ENCODE data around the gene BORCS5.

BORCS5 gene

DNA sequence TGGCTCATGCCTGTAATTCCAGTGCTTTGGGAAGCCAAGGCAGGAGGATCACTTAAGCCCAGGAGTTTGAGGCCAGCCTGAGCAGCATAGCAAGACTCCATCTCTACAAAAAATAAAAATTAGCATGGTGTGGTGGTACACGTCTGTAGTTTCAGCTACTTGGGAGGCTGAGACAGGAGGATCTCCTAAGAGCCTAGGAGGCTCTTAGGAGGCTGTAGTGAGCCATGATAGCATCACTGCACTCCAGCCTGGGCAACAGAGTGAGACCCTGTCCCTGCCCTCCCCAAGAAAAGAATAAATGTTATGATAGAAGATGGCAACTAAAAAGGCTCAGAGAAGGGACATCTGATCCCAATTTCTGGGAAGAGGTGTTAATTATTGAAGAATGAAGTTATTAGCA, 3.6 kb upstream of the BORCS5 start:
- DNase-seq (ENCODE audit: low read depth) = no peak

DNA sequence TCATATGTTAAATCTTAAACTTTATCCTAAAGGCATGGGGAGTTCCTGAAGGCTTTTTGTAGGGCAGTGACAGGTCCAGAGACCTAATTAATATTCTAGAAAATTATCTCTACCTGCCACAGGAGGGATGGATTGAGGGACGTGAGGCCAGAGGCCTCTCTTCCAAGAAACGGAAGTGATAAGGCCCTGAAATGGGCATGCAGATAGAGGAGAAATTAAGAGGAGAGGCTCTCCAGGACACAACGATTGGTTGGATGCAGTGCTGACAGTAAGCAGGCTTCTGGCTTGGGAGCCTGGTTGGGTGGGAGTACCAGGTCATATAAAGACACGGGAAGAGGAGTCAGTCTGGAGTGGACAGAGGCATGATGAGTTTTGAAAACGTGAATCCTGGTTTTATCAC, 3.1 kb upstream of the BORCS5 start:
- DNase-seq (ENCODE audit: low read depth) = no peak

DNA sequence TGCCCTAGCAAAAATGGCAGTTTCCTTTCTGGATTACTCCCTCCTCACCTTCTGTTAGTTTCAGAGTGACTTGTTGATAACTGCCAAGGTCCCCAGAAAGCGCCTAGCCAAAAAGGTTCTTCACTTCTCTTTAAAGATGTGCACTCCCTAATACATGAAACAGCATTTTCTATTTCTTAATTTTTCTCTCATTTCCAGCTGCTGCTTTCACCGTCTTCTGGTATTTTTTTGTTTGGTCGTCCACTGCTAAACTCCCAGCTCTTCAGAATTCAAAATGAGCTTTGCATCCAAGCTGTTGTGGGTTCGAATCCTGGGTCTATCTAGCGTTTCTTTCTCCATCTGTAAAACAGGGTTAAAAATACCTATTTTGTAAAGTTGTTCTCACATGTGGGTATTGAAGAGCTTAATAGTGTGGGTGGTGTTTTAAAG, 397 bp upstream of the BORCS5 start:
- DNase-seq (ENCODE audit: low read depth) = no peak

DNA sequence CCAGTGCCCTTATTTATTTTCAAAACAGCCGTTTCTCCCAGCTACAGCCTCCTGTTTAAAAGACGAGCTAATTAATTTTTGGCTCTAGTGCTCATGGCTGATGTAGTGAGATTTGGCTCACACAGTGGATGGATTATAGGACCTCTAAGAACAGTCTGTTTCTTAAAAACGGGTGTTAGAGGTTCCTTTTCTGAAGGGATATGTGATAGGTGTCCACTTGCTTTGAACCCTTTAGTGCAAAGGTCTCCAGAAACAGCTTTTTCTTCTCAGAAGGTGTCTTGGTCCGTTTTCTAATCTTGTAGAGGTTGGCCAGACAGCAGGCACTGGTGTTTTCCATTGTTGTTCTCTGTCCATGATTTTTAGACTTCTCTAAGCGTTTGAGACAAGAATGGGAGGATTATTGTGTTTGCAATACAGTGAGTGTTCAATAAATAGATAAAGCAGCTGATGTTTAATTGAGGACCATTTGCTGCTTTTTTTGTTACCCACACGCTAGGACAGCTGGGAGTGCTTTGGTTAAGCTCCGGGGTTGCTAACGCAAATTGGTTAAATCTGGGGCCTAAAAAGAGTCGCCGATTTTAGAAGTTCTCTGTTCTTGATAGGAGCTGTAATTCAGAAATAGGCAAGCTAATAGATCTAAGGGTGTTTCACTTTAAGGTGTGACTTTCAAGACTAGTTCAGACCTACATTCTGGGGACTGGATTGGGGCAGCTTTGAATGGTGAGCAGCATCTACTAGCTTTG, 1.0 kb downstream of the BORCS5 start:
- DNase-seq (ENCODE audit: low read depth) = no peak

DNA sequence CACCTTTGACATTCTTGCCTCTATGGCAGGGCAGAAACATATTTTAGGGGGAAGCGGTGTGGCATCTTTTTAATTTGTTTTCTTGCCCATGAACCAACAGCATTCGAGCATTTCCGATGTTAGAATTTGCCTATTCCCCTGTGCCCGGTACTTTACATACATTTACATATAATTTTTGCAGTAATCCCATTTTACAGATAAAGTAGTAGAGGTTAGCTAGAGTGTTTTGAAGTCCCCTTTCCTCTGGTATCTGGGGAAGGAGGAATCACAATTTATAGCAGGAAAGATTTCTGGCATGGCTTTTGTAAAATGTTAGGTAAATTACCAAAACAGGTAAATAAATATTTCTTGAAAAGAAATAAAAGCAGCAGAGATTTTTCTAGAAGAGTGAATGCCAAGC, 1.6 kb downstream of the BORCS5 start:
- DNase-seq (ENCODE audit: low read depth) = no peak

DNA sequence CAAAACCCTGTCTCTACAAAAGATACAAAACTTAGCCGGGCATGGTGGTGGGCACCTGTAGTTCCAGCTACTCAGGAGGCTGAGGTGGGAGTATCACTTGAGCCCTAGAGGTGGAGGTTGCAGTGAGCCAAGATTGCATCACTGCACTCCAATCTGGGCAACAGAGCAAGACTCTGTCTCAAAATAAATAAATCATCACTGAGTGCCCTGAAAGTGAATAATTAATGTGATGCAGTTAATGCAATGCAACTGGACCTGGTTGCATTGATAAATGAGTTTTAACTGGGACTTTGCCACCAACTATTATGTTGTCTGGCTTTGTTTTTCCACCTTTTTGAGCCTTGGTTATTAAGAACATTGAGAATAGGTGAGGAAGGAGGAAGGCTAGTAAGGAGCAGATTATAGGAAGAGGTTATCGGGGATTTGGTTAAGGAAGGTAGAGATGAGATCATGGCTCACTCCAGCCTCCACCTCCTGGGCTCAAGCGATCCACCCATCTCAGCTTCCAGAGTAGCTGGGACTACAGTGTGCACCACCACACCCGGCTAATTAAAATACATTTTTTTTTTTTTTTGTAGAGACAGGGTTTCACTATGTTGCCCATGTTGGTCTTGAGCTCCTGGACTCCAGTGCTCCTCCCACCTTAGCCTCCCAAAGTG, 8.0 kb downstream of the BORCS5 start:
- no peak for DNase-seq (ENCODE audit: low read depth)

DNA sequence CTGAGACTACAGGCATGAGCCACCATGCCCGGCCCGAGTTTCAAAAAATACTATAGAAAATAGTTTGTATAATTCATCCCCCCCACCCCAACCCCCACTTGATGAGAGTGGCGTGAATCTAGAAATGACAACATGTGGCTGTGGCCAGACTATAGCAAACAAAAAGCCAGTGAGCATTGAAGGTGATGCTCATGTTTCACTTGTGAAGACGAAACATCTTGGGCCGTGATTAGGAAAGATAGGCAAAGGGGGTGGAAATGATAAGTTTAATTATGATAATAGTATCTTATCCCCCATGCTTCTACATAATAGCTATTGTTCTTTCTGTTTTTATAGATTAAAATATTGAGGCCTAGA, 8.5 kb downstream of the BORCS5 start:
- no peak for DNase-seq (ENCODE audit: low read depth)

DNA sequence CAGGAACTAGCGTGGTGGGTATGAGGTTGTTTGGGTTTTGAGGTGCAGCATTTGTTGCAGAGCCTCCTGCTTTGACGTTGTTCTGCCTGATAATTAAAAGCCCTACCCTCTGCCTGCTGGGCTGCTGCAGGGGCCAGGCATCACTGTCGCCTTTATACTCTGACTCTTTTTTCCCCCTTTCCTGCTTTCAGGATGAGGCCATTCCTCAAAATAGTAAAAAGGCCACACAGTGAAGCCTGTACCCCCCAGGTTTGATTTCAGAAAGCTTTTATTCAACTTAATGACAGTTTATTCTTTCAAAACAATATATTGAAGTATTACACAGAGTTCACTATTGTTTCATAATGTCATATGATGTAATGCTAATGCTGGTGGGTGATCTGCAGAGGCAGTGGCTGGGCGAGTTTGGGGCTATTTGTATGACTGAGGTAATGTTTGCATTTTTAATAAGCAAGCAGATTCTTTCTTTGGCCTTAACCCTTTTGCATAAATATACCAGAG, 9.1 kb downstream of the BORCS5 start:
- DNase-seq (ENCODE audit: low read depth) = no peak

DNA sequence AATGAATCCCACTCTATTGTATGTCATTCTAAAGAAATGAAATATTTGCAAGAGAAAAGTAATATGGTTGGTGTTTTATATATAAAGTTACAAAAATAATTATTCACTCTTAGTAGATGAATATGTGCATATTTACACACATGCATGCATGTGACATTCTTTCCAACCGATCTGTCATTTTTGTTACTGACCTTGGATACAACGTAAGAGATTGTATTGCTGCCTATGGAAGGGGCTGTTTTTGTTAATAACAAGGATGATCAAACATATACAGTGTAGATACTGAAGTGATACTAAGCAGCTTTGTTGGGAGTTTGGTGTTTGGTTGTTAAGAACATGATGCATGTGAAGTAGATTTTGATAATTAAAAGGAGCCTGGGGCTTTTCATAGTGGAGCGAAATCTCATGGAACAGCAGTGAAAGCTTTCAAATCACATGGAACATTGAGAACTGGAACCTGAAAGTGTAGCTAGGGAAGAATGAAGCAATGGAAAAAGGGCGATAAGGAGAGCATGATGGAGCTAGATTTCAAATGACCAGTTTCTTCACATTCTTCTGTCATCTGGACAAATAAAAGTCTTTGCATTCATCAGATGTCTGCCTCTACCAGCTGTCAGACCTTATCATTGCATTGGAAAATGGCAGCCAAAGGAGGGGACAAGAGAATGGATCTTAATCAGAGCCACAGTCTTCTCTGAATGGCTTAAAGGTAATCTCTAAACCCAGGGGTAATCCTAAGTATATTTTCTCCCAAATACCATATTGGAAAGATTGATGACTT, 10.0 kb downstream of the BORCS5 start:
- no peak for DNase-seq (ENCODE audit: low read depth)

DNA sequence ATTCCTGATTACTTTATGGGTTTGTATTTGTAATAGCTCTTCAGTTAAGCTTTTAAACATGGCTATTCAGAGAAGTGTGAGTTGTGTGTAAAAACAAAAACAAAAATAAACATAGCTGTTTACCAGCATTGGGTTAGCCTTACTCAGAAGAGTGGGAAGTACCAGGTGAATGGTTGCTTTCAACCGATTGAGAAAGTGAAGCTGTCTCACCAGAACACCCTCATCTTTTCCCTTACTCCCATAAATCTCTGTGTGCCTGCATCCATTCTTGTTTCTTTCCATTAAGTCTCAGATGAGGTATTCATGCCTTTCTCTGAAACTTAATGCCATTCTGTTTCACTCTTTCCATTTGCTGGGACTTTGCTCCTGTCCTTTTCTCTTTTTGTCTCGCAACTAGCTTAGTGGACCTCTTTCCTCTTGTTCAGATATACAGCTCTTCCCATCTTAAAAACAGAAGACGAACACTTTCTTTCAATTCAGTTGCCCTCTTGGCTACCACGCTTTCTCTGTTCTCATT, 10.7 kb downstream of the BORCS5 start:
- DNase-seq (ENCODE audit: low read depth) = no peak

DNA sequence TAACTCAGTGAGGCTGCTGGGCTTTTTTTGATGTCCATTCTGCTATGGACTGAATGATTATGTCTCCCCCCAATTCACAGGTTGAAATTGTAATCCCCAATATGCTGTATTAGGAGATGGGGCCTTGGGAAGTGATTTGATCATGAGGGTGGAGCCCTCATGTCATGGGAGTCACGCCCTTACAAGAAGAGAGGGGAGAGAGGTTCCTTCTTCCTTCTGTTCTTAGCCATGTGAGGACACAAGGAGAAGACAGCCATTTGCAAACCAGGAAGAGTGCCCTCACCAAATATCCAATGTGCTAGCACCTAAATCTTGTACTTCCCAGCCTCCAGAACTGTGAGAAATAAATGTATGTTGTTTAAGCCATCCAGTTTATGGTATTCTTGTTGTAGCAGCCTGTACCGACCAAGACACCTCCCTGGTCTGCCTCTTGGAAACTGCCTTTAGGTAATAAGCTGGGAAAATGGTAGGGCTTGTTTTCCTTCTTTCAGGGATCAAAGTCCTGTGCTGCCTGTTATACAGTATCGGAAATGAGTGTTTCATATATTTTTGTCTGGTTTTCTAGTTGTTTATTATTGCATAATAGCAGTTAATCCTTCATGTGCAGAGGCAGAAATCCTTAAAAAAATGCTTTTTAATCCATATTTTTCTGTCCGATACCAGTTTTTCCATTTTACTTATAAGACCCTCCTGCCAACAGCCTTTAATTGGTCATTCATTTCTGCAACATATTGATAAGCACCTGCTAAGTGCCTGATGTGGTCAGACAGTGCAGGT, 16.3 kb downstream of the BORCS5 start:
- DNase-seq (ENCODE audit: low read depth) = no peak

DNA sequence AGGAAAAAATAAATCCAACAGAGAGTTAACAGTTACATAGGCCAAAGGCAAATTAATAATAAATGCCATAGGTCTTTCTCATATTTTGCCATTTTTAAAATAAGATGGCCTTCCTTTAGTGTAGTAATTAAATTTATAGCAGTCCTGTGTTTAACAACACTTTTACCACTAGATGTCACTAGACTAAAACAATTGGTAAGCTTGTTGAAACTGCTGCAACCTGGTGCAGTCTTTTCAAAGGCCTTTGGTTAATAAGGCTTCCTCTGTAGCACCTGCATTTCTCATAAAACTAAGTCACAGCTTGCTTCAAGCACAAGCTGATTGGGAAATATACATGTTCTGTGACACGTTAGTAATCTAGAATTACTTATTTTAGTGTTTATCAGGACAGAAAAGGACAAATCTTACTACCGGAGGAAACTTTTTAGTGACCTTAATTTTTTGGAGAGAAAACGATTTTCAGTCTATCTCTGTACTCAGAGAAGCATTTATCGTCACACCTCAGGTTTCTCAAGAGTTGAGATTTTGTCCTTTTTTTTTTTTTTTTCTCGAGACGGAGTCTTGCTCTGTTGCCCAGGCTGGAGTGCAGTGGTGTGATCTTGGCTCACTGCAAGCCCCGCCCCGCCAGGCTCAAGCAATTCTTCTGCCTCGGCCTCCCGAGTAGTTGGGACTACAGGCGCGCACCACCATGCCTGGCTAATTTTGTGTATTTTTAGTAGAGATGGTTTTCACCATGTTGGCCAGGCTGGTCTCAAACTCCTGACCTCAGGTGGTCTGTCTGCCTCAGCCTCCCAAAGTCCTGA, 20.0 kb downstream of the BORCS5 start:
- no peak for DNase-seq (ENCODE audit: low read depth)

DNA sequence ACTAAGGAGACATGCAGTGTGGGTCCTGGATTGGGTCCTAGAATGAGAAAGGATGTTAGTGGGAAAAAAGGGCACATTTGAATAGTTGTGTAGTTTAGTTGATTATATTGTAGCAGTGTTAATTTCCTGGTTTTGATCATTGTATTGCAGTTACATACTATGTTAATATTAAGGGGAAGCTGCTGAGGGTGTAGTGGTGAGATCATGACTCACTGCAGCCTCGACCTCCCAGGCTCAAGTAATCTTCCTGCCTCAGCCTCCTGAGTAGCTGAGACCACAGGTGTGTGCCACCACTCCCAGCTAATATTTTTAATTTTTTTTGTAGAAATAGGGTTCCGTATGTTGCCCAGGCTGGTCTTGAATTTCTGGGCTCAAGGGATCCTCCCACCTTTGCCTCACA, 21.7 kb downstream of the BORCS5 start:
- DNase-seq (ENCODE audit: low read depth) = no peak

DNA sequence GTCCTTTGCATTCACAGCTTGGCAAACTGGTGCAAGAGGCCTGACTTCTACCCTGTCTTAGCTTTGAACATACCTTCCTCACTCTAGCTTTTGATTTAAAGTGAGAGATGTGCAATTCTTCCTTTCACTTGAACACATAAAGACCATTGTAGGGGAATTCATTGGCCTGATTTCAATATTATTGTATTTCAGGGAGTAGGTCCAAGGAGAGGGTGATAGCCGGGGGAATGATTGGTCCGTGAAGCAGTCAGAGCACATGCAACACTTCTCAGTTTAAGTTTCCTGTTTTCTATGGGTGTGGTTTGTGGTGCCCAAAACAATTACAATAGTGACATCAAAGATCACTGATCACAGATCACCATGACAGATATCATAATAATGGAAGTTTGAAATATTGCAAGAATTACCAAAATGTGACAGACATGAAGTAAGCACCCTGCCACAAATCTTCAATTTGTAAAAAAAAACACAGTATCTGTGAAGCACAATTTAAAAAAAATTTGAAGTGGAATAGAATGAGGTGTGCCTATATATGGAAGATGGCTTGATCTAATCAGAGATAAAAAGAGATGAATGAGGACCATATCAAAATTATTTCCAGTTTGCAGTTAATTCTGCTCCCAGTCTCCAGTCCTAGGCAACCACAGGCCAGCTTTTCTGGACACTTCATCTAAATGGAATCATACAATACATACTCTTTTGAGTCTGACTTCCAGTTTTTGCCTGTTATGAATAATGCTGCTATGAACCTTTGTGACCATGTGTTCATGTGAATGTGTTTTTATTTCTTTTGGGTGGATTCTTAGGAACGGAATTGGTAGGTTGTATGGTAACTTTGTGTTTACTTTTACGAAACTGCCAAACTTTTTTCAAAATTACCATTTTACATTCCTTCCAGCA, 23.2 kb downstream of the BORCS5 start:
- DNase-seq (ENCODE audit: low read depth) = no peak

DNA sequence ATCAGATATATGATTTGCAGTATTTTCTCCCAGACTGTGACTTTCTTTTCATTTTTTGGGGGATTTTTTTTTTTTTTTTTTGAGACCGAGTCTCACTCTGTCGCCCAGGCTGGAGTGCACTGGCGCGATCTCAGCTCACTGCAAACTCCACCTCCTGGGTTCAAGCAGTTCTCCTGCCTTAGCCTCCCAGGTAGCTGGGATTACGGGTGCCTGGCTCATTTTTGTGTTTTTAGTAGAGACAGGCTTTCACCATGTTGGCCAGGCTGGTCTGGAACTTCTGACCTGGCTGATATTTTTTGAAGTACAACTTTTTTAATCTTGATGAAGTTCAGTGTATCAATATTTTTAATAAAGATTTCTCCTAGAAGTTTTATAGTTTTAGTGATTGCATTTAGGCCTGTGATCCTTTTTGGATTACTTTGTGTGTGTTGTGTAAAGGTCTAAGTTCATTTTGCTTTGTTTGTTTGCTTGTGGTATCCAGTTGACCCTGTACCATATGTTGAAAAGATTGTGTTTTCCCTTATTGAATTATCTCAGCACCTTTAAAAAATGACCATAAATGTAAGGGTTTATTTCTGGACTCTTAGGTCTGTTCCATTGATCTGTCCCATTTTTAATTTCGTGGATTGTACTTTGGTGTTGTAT, 24.2 kb downstream of the BORCS5 start:
- no peak for DNase-seq (ENCODE audit: low read depth)

DNA sequence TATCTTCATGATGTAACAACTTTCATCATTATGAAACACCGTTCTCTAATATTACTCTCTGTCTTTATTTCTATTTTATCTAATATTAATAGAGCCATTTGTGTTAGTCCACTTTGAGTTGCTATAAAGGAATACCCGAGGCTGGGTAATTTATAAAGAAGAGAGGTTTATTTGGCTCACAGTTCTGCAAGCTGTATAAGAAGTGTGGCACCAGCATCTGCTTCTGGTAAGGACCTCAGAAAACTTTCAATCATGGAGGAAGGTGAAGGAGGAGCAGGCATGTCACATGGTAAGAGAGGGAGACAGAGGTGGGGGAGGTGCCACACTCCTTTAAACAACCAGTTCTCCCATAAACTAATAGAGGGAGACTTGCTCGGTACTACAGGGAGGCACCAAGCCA, 25.1 kb downstream of the BORCS5 start:
- DNase-seq (ENCODE audit: low read depth) = no peak

DNA sequence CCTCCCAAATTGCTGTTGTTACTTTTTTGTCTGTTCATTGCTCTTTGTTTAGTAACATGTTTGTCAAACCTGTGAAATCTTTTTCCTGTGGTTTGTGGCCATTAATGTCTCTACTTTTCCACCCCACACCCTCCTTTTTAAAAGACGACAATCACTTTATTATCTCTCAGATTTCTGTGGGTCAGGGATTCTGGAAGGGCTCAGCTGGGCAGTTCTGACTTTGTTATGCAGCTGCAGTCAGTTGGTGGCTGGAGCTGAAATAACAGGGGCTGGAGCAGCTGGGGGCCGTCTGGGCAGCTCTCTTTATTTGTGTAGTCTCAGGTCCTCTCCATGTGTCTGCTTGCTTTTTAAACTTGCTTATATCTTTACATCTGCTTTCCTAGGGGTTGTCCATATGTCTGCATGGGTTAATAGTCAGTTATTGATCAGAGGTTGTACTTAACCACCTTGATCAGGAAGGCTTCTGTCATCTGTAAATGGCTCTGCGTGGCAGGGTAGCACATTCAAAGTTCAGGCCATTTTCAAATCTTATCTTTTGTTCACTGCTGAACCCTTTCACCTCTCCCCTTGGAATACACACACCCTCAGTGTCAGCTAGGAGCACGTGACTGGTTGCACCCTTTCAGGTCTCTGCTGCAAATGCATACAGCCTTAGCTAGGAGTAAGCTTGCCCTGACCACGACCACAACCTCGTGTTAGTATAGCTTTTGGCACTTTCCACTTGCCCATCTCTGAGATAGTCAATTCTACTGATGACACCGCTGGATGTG, 27.9 kb downstream of the BORCS5 start:
- peak; percentile 11 for DNase-seq (ENCODE audit: low read depth)

DNA sequence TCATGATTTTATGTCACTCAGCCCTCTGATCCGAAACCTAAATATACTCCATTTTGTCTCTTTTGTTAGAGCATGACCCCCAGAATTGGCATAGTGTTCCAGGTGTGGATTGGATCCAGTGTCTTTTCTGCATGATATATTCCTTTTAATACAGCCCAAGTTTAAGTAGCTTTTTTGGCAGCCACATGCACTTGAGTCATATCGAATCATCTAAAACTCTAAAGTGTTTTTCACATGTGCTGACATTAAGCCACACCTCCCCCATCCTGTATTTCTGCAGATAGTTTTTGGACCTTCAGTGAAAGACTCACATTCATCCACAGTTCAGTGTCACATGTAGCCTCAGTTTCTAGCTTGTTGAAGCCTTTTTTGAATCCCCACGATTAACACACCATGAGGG, 30.6 kb downstream of the BORCS5 start:
- DNase-seq (ENCODE audit: low read depth) = no peak

DNA sequence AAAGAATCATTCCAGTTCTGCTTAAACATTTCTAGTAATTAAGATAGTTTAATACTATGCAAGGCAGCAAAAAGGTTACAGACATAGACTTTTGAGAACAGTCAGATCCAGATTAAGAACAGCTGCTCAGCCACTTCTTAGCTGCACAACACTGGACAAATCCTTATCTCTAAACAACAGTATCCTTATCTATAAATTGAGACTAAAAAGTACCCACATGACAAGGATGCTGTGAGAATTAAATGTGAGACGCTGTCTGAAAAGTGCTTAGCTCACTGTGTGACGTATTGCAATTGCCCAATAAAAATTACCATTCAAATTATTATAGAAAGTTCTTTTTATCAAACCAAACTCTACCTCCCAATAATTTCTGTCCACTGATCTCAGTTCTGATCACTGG, 35.5 kb downstream of the BORCS5 start:
- DNase-seq (ENCODE audit: low read depth) = no peak
